Stimulated activated CD4-positive, alpha-beta T cell treated with anti-CD3 and anti-CD28 coated beads, Interleukin-2, amount 100 ng/mL, for 24 hours (primary cell): ENCODE data around the gene ZNF391.
"Not testable (repeated sequence)": the region's sequence is repeated elsewhere in the genome, so short reads cannot be mapped to it uniquely, and the experiment has no call there.

ENCODE experiments used
- DNase-seq, 2 donors: peaks; one replicate each; pipeline ENCODE4 v3.0.0-alpha.2; 2020

The ZNF391 gene

DNA sequence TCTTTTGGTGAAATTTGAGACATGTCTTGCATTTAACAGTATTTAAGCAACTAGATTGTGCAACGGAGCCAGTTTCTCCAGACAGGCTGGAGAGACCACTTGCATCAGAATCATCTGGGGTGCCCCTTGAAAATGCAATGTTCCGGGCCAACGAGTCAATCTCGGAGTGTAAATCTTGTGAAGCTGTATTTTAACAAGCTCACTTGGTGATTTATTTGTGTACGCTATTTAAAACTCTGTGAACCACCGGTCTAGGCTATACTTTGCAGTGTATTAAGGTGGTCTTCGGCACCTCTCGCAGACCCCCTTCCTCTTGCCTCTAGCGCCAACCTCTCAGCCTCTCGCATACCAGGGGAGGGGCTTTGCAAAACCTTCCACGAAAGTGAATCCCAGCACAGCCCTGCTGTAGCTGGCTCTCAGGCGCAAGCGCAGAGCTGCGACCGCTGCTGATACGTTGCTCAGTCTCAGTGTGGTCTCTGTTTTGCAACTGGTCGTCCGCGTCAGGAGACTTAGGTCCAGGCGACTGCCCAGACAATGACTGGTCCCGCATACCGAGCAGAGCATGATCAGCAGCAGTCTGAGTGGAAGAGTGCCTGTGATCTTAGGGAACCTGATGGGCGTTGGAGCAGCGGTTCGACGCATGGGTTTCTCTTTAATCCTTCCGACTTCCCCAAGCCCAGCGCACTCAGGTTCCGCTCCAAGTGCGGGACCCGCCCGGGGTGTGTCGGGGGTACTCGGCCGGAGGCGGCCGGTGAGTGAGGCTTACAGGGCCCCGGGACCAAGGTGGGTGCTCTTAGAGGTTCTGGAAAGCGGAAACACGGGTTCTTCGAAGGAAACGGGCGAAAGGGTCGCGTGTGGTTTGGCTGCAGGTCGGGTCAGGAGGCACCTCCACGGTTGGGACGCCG lies at the start of gene ZNF391:
Gene ZNF391, plus strand, starts transcription at position 467 of the 905 bp plus-strand sequence. CDS start 11,612 bp downstream, outside the sequence.
- peak; percentile 76 to 80 for DNase-seq

DNA sequence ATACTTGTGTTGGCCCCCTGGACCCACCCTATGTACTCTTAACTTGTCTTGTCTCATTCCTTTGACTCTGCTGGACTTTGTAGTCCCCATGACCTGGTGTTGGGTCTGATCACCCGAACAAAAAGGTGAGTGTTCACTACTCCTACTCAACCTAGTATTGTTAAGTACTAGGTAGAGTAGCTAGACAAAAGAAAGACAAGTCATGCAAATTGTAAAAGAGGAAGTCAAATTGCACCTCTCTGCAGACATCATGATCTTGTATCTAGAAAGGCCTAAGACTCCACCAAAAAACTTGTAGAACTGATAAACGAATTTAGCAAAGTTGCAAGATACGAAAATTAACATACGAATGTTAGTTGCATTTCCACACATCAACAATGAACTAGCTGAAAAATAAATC lies 35.7 kb upstream of the ZNF391 start:
- no peak for DNase-seq

DNA sequence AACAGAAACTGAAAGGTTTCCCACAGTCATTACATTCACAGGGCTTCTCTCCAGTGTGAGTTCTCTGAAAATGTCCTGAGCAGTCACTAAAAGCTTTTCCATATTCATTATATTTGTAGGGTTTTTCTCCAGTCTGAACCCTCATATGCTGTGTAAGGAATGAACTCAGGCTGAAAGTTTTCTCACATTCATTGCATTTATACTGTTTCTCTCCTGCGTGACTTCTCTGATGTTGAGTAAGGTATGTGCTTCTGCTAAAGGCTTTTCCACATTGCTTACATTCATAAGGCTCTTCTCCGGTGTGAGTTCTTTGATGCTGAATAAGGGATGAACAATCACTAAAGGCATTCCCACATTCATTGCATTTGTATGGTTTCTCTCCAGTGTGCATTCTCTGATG lies 29.8 kb upstream of the ZNF391 start:
- DNase-seq, result no peak

DNA sequence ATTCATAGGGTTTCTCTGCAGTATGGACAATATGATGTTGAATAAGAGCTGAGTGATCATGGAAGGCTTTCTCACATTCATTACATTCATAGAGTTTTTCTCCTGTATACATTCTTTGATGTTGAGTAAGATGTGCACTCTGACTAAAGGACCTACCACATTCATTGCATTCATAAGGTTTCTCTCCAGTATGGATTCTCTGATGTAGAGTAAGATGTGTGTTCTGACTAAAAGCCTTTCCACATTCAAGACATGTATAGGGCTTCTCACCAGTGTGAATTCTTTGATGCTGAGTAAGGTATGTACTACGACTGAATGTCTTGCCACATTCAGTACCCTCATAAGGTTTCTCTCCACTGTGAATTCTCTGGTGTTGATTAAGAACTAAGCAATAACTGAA lies 29.3 kb upstream of the ZNF391 start:
- DNase-seq, result no peak

DNA sequence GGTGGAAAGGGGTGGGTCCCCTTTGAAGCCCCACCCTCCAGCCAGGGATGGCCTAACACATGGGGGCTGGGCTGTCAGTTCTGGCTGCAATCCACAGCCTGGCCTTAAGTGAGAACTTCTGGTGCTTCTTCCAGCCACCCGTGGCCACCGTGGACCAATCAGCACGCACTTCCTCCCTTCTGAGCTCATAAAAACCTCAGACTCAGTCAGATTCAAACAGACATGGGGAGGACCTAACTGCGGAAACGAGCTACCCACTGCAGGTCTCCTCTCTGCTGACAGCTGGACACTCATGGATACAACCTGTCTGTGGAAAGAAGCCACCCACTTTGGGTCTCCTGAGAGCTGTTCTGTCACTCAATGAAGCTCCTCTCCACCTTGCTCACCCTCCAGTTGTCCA lies 20.4 kb upstream of the ZNF391 start:
- no peak for DNase-seq

DNA sequence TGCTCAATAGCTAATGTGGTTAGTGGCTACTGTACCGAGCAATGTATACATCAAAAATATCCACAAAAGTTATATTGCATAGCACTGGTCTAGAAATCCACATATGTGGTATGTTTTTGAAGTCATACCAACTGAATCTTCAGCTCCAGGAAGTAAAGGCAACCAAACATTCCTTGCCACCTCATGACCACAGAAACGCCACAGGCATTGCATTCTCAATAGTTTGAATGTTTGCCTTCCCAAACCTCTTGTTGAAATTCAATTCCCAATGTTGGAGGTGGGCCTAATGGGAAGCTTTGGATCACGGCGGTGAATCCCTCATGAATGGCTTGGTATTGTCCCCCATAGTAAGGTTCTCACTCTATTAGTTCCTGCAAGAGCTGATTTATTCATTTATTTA lies 18.2 kb upstream of the ZNF391 start:
- DNase-seq, result no peak

DNA sequence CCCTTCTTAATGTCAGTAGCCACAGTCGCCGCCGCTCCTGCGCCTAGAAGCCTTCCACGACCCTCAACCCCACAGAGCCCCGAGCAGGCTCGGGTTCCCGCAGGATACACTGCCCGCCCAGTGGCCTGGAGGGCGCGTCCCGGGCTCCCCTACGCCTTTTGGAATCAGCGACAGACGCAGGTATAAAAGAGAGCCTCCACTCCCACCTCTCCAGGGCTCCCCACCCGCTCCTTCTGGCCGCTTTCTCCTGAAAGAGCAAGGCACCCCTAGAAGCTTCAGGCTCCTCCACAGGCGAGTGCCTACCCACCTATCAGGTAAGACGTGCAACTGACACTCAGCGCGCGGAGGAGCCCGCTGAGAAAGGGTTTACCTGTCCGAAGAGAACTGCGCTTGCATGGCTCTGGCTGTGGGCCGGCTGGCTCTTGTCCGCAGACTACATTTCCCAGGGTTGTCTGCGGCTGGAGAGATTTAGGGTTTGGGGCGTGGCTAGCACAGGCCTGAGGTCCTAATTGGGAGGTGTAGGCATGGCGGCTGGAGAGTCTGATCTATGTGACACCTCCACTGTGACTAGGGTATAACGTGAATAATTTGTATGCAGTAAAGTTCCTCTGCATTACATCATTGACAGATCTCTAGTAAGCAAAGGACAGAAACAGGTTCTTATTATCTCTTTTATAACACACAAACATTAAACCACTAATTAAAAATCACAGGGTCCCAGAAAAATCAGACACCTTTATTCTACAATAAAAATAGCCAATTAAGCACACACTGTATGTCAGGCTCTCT lies 13.5 kb upstream of the ZNF391 start:
- peak; percentile 72 to 74 for DNase-seq

DNA sequence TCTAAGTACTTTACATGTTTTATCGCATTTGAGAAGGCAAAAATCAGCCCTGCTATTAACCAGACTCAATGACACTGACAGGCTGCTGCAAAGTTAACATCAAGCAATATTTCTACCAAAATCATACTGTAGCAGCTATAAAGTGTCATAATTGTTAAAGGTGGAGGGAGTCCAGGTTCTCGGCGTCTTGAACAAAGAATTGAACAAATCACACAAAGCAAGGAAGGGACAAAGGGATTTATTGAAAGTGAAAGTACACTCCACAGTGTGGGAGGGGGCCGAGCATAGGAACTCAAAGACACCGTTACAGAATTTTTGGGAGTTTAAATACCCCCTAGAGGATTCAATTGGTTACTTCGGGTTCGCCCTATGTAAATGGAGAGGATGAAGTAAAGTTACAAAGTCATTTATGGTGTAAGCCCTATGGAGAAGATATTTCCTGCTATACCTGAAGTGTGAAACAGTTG lies 12.9 kb upstream of the ZNF391 start:
- no peak for DNase-seq

DNA sequence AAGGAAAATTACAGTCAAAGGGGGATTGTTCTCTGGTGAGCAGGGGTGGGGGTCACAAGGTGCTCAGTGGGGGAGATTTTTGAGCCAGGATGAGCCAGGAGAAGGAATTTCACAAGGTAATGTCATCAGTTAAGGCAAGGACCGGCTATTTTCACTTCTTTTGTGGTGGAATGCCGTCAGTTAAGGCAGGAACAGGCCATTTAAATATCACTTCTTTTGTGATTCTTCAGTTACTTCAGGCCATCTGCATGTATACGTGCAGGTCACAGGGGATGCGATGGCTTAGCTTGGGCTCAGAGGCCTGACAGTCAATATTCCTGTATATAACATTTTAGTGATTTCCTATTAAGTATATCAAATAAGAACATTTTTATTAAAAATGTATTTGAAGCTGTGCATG lies 10.2 kb upstream of the ZNF391 start:
- not testable (repeated sequence) for DNase-seq

DNA sequence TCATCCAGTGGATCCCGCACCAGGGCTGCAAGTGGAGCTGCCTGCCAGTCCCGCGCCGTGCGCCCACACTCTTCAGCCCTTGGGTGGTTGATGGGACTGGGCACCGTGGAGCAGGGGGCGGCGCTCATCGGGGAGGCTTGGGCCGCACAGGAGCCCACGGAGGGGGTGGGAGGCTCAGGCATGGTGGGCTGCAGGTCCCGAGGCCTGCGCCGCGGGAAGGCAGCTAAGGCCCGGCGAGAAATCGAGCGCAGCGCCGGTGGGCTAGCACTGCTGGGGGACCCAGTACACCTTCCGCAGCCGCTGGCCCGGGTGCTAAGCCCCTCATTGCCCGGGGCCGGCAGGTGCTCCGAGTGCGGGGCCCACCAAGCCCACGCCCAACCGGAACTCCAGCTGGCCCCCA lies 7.6 kb upstream of the ZNF391 start:
- DNase-seq, result not testable (repeated sequence)

DNA sequence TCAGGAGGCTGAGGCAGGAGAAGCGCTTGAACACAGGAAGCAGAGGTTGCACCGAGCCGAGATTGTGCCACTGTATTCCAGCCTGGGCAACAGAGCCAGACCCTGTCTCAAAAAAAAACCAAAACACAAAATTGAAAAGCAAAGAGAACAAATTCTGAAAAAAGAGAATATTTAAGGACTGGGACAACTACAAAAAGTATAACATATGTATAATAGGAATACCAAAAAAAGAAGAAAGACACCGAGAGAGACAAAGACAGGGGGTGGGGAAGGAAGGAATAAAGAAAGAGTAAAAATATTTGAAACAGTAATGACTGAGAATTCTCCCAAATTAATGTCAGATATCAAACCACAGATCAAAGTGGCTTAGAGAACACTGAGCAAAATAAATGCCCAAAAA lies 5.5 kb upstream of the ZNF391 start:
- DNase-seq, result no peak

DNA sequence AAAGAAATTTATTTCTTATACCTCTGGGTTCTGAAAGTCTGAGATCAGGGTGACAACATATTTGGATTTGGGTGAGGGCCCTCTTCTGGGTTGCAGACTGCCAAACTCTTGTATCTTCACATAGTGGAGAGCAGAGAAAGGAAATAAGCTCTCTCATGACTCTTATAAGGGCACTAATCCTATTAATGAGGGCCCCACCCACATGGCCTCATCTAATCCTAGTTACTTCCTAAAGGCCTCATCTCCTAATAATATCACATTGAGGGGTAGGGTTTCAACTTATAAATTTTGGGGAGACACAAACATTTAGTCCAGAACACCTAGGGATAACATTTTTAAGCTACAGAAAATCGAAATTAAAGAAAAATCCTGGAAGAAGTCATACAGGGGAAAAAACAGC lies 5.1 kb upstream of the ZNF391 start:
- no peak for DNase-seq

DNA sequence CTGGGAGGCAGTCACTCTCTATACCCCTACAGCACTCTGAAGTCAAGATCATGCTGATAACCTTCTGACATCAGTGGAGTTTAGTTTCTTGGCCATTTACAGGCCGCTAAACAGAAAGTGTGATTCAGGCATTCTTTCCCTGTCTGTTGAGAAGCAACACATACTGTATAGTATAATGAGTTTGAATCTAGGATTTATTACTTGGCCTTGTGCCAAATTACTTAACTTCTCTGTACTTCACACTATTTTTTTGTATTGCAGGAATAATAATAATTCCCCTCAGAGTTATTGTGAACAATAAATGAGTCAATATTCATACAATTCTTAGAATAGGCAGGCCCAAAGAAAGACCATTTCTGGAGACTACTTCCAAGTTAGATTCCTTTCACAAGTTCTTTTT lies 4.1 kb downstream of the ZNF391 start:
- DNase-seq, result no peak

DNA sequence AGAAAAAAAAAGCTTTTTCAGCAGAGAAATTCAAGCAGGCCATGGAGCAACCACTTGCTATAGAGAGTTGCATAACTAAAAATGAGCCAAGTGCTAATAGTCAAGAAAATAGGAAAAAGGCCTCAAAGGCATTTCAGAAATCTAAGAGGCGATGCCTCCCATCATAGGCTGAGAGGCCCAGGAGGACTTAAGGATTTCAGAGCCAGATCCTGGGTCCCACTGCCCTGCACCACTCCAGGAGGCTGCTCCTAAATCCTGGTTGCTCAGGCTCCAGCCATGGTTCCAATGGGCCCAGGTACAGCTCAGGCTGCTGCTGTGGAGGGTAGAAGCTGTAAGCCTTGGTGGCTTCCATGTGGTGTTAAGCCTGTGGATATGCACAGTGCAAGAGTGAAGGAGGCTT lies 5.5 kb downstream of the ZNF391 start:
- no peak for DNase-seq

DNA sequence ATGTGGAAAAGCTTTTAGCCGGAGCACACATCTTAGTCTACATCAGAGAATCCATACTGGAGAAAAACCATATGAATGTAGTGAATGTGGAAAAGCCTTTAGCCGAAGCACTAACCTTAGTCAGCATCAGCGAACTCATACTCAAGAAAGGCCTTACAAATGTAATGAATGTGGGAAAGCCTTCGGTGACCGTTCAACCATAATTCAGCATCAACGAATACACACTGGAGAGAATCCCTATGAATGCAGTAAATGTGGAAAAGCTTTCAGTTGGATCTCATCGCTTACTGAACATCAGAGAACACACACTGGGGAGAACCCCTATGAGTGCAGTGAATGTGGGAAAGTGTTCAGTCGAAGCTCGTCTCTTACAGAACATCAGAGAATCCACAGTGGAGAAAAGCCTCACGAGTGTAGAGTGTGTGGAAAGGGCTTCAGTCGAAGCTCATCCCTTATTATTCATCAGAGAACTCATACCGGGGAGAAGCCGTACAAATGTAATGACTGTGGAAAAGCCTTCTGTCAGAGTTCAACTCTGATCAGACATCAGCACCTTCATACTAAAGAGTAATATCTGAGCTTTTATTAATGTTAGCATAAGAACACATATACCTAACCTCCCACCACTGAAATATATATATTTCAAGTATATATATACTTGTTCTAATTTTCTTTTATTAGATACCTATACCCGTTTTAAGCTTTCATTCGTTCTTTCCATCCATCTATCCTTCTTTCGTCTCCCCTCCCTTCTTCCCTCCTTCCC lies 12.5 kb downstream of the ZNF391 start:
- DNase-seq, result no peak

DNA sequence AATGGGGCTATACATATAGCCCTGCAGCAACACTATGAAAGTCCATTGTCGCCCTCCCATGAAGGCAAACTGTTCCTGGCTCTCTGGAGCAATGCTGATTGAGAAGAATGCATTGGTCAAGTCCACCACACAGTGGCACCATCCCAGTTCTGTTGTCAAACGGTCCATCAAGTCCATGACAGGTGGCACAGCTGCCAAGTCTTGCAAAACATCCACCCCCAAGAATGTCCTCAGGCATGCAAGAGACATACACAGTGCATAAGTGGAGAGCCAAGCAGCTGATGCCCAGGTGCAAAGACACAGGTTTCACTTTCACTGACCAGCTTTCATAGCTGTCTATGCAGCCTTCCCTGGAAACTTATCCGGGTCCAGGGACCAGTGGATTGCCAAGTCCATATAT lies 17.5 kb downstream of the ZNF391 start:
- DNase-seq, result no peak

DNA sequence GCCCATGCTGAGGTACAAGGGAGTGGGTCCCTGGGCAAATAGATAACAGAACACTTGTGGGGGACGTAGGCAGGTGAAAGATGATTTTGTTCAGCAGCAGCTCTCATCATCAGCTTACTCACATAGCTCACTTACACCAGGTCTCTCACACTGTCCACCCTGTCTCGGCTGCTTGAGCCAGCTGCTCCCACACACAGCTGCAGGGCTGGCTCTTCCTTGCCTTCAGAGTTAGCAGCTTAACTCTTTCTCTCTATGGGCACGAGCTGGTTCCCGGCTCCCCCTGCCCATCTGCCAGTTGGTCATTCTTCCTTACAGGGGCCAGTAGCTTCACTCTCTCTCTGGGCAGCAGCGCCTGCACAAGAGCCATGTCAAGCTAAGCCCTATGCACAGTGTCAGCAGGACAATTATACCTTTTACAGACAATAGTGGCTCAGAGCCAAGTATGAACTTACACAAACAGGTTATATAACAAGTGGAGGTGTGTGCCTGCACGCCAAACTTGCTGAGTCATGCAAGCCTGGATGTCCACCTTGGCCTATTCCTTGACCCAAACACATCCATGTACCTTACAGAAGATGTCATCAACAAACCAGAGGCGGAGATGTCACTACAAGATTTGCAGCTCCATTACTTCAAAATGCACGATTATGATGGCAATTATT lies 18.7 kb downstream of the ZNF391 start:
- DNase-seq, result no peak

DNA sequence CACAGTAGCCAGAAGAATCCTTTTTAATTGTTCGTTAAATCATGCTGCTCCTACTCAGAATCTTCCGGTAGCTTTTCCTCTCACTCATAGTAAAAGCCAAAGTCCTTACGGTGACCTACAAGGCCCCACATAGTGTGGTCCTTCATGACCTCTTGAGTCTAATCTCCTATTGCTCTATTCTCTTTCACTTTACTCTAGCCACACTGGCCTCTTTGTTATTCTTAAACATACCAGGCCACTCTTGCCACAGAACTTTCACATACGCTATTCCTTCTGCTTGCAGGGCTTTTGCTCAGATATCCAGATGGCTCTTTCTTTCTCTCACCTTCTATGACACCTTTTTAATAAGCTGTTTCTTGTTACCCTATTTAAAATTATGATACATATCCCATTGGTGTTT lies 25.7 kb downstream of the ZNF391 start:
- DNase-seq, result no peak

DNA sequence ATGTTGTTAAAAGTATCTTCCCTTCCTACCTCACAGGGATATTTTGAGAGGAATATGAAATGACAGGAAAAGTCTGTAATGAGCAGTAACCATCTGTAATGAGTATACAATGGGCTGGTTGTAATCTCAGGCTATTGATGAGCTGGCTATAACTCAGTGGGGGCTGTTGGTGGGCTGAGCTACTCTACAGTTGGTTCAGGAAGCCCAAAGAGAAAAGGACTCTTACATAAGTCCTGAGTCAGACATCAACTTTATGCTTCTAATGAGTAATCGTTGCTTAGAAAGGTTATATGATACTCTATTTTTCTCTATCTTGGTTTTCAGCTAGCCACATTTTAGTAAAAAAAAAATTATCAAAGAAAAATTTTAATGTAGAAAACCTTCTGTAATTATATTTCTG lies 26.4 kb downstream of the ZNF391 start:
- no peak for DNase-seq

DNA sequence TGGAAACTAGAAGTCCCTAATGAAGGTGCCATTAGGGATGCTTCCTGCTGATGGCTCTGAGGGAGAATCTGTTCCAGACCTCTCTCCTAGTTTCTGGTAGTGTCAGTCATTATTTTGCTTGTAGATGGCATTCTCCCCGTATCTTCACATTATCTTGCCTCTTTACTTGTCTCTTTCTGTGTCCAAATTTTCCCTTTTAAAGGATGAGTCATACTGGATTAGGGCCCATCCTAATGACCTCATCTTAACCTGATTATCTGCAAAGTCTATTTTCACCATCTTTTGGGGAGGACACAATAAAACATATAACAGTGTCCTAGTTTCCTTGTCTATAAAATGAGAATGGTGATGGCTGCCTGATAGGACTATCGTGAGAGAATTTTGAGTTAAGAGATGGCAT lies 27.3 kb downstream of the ZNF391 start:
- no peak for DNase-seq

DNA sequence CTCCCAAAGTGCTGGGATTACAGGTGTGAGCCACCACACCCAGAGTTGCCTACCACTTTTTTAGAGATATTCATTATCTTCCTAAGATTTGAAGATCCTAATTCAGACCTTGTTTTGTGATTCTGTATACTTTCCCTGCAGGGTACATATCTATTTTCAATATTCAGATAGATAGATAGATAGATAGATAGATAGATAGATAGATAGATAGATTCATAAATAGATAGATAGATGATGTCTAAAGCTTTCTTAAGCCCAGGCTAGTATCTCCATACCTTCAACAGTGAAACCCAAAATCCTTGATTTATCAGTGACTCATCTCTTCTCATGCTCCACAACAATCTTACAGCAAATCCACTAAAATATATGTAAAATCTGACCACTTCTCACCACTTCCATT lies 30.8 kb downstream of the ZNF391 start:
- no peak for DNase-seq

DNA sequence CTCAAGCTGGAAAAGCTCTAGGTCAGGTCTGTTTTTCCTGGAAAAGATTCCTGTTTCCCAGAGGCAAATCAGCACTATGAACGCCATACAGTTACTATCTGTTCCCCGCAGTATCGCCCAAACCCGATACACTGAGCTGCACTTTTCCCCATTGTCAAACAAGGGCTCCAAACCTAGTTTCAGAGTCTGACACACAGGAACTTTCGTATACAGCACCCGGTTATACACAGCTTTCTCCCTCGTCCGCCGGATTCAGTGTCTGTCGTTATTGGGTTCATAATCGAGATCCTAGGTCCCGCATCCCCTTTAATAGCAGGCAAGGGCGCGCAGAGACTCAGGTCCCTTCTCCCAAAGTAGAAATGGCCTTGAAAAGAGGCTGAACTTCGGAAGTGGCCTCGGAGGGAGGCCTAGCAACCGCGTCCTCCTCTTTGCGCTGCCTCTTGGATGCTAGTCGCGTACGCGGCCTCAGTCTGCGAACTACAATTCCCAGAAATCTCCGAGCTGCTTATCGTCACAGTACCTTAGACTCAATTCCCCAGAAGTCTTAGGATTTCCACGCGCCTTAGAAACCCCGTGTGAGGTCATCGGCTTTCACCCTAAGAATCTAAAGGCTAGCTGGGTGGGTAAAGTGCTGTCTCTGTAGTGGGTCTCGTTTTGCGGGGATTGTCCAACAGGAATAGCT lies 34.2 kb downstream of the ZNF391 start:
- DNase-seq, result no peak
